Ascending aorta (tissue), 2 donors: ENCODE data around the gene OR5D18. TPM values are rescaled to one million over a fixed set of nuclear protein-coding genes. Genes with fewer than 3 reads are reported as not detected.

Source experiments
- DNase-seq, 2 donors: peaks; one replicate each; pipeline ENCODE4 v3.0.0-alpha.2; 2019; ENCODE audit warnings: low spot score in 2 of 2
- H3K27ac ChIP-seq, 2 donors: fragments of 200-600 bp; sonication (generic); one replicate each; pipeline ENCODE4 v1.5.1; 2016 to 2017; ENCODE audit warnings: mild to moderate bottlenecking in 1 of 2
- H3K27me3 ChIP-seq: fragments of 200-600 bp; sonication (generic); one replicate; pipeline ENCODE4 v1.5.1; 2017
- H3K36me3 ChIP-seq, 2 donors: fragments of 200-600 bp; sonication (generic); one replicate each; pipeline ENCODE4 v1.5.1; 2016
- H3K4me1 ChIP-seq, 2 donors: fragments of 200-600 bp; sonication (generic); one replicate each; pipeline ENCODE4 v1.5.1; 2016 to 2017; ENCODE audit warnings: mild to moderate bottlenecking in 1 of 2
- H3K4me3 ChIP-seq, 2 donors: fragments of 200-600 bp; sonication (generic); one replicate each; pipeline ENCODE4 v1.5.1; 2016 to 2017; ENCODE audit warnings: mild to moderate bottlenecking in 1 of 2
- H3K9me3 ChIP-seq, 2 donors: fragments of 200-600 bp; sonication (generic); one replicate each; pipeline ENCODE4 v1.5.1; 2016
- intact Hi-C: fragments of 100-400 bp; cut with DNase I; formaldehyde crosslinking; loops from one replicate; pipeline ENCODE4 v1.15.1; 2023
- total RNA-seq: library from RNA; depleted of rRNA; stranded (reverse); fragments of >200 nt; gene quantifications from one replicate; pipeline ENCODE4 v1.1.0, GENCODE V29; 2016
- TF ChIP-seq, protein P1 (sequence below), 3 experiments: fragments of 200-600 bp in 2 of 3; fragments of 450-650 bp in 1 of 3; sonication (generic) in 2 of 3; IDR thresholded peaks; one replicate each; pipeline ENCODE4 v1.5.1; 2016 to 2019; ENCODE audit warnings: antibody characterized with exemption in 3 of 3, mild to moderate bottlenecking in 1 of 3, moderate library complexity in 1 of 3

Gene OR5D18
- total RNA-seq, 1 donor from 2014 or later: not detected

DNA sequence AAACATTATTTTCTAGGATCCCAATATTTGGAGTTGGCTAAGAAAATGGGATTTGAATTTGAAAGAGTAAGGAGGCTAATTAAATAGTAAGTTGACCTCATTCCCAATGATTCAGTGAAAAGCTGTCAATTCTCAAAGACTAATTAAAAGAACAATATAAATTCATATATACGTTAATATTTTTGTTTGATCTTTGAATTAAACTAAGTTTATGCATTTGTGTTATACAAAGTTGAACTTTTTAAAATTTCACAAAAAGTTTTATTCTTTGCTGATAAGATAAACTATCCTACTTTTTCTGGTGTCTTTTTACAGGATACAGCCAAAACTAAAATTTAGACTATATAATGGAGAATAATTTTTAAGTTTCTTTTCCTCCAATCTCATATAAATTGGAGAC lies 8.4 kb upstream of the OR5D18 start, which contains the start of gene OR5L1:
Gene OR5L1, plus strand, starts transcription at position 301 of the 400 bp plus-strand sequence. CDS start 100 bp downstream, outside the sequence.
- H3K4me1 ChIP-seq: no peaks in the 10 kb centered on the region
- intact Hi-C loops: no loop called here
- H3K36me3 ChIP-seq: no peaks in the 10 kb centered on the region
- no peaks in the 10 kb centered on the region for H3K27me3 ChIP-seq
- DNase-seq: no peak
- H3K9me3 ChIP-seq: no peaks in the 10 kb centered on the region
- TF ChIP-seq, protein P1, sequence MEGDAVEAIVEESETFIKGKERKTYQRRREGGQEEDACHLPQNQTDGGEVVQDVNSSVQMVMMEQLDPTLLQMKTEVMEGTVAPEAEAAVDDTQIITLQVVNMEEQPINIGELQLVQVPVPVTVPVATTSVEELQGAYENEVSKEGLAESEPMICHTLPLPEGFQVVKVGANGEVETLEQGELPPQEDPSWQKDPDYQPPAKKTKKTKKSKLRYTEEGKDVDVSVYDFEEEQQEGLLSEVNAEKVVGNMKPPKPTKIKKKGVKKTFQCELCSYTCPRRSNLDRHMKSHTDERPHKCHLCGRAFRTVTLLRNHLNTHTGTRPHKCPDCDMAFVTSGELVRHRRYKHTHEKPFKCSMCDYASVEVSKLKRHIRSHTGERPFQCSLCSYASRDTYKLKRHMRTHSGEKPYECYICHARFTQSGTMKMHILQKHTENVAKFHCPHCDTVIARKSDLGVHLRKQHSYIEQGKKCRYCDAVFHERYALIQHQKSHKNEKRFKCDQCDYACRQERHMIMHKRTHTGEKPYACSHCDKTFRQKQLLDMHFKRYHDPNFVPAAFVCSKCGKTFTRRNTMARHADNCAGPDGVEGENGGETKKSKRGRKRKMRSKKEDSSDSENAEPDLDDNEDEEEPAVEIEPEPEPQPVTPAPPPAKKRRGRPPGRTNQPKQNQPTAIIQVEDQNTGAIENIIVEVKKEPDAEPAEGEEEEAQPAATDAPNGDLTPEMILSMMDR (IDR thresholded peaks at IDR 0.05): no peak
- H3K4me3 ChIP-seq: no peak within 1 kb of the TSS
- no peak within 1 kb of the TSS for H3K27ac ChIP-seq

DNA sequence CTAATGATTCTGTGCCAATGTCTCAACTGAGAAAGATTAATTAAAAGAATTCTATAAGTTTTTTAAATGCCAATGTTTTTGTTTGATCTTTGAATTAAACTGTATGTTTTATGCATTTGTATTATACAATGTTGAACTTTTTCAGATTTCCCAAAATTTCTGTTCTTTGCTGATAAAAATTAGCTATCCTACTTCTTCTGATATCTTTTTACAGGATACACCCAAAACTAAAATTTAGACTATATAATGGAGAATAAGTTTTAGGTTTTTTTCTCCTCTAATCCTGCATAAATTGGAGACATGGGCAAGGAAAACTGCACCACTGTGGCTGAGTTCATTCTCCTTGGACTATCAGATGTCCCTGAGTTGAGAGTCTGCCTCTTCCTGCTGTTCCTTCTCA lies 7.5 kb downstream of the OR5D18 start, which contains the start of gene OR5L2:
Gene OR5L2, plus strand, starts transcription at position 301 of the 400 bp plus-strand sequence. Its CDS starts 0 bp downstream, at position 301.
- no peaks in the 10 kb centered on the region for H3K4me1 ChIP-seq
- intact Hi-C loops: no loop called here
- no peaks in the 10 kb centered on the region for H3K27me3 ChIP-seq
- H3K9me3 ChIP-seq: no peaks in the 10 kb centered on the region
- no peak within 1 kb of the TSS for H3K27ac ChIP-seq
- no peaks in the 10 kb centered on the region for H3K36me3 ChIP-seq
- TF ChIP-seq, protein P1 (IDR thresholded peaks at IDR 0.05): no peak
- no peak for DNase-seq
- no peak within 1 kb of the TSS for H3K4me3 ChIP-seq

DNA sequence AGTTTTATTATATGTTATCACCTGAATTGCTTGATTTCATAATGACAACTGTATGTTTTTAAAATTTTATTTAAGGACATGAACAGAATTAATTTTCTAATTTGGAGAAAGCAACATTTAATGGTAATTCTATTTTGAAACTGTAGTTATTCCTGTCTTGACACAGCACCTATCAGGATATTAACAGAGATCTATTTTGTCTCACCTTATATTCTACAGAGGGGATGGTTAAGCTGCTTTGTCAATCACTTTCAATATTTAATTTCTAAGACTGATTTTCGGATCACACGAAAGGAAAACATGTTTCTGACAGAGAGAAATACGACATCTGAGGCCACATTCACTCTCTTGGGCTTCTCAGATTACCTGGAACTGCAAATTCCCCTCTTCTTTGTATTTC lies 19.0 kb downstream of the OR5D18 start, which contains the start of gene OR5D16:
Gene OR5D16, plus strand, starts transcription at position 301 of the 400 bp plus-strand sequence. Its CDS starts 0 bp downstream, at position 301.
- H3K4me3 ChIP-seq: no peak within 1 kb of the TSS
- H3K27ac ChIP-seq: no peak within 1 kb of the TSS
- H3K27me3 ChIP-seq: no peaks in the 10 kb centered on the region
- intact Hi-C loops: no loop called here
- no peaks in the 10 kb centered on the region for H3K36me3 ChIP-seq
- no peak for DNase-seq
- TF ChIP-seq, protein P1 (IDR thresholded peaks at IDR 0.05): no peak
- peaks cover 0 to 6% of the 10 kb centered on the region in 2 donors for H3K9me3 ChIP-seq
- no peaks in the 10 kb centered on the region for H3K4me1 ChIP-seq

DNA sequence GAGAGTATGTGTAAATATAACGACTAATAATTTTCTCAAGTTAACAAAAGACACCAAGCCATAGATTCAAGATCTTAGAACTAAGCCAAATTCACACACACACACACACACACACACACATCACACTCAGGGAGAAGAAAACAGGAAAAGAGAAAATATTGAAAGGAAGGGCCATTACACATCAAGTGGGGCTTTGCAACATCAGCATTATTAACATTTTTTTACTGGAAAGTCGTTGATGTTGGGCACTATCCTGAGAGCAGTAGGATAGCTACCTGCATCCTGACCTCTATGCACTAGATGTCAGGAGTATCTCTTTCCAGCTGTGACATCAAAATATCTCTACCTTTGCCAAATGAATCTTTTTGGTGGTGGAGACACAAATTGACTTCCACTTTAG lies 28.0 kb downstream of the OR5D18 start:
- DNase-seq: no peak
- TF ChIP-seq, protein P1 (IDR thresholded peaks at IDR 0.05): no peak
- Histone ChIP-seq H3K4me3 (no peak overlapping the region), H3K27me3 (no peaks in the 10 kb centered on the region), H3K27ac (no peak overlapping the region), H3K9me3 (no peaks in the 10 kb centered on the region), H3K36me3 (no peaks in the 10 kb centered on the region), H3K4me1 (no peaks in the 10 kb centered on the region)
- intact Hi-C loops: no loop called here

DNA sequence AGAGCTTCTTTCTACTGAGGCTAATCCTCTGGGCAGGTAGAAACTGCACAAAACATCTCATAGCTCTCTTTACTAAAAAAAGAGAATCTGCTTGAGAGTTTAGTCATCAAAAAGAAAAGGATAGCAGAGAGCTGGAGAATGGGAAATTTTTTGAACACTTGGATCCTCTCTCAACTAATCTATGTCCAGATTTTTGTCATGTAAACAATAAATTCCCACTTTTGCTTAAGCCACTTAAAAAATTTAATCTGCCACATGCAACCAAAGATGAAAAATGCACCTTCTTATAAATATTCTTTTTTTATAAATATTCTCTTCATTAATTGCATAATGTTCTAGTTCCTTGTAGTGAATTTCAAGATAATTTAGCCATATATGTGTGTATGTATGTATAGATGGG lies 29.6 kb downstream of the OR5D18 start:
- Histone ChIP-seq H3K9me3 (no peaks in the 10 kb centered on the region), H3K36me3 (no peaks in the 10 kb centered on the region), H3K4me1 (no peaks in the 10 kb centered on the region), H3K4me3 (no peak overlapping the region), H3K27ac (no peak overlapping the region), H3K27me3 (no peaks in the 10 kb centered on the region)
- DNase-seq: no peak
- TF ChIP-seq, protein P1 (IDR thresholded peaks at IDR 0.05): no peak
- intact Hi-C loops: no loop called here

DNA sequence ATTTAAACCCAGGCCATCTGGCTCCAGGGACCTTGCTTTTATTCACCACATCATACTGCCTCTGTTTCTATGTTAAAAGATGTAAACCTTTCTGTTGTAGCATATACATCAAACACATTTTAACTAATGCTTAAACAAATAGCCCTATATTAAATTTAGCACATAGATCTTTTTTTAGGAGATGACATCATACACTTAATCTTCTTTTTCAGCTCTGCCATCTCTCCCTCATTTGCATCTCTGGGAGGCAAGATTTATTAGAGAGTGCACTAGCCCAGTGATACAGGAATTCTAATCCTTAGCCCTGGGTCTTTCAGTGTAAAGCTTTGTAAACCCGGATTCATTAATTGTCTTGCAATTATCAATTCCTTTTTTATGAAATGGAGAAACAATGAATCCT lies 32.7 kb downstream of the OR5D18 start:
- Histone ChIP-seq H3K27me3 (no peaks in the 10 kb centered on the region), H3K4me3 (no peak overlapping the region), H3K36me3 (no peaks in the 10 kb centered on the region), H3K4me1 (no peaks in the 10 kb centered on the region), H3K9me3 (no peaks in the 10 kb centered on the region), H3K27ac (no peak overlapping the region)
- no peak for DNase-seq
- TF ChIP-seq, protein P1 (IDR thresholded peaks at IDR 0.05): no peak
- intact Hi-C loops: no loop called here
